ENCODE results near the gene TDRD10.
"Not testable (repeated sequence)": the region's sequence is repeated elsewhere in the genome, so short reads cannot be mapped to it uniquely, and the experiment has no call there.

Gene TDRD10

DNA sequence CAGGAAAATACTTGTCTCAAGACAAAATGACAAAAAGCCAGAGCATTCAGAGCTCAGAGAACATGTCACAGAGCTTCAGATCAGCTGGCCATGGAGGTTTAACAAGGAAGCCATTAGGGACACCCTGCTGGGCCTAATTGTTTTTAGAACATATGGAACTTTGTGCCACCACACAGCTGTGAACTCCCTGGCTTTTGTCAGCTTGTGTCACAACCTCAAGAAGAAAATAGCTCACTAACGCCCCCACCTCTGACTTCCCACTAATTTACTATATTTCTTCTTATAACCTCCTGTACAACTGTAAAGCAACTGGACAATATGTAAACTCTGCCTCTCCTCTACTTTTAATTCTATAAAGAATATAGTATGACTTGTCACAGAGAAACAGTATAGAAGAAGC lies 21.0 kb upstream of the TDRD10 start:
- no peak for DNase-seq

DNA sequence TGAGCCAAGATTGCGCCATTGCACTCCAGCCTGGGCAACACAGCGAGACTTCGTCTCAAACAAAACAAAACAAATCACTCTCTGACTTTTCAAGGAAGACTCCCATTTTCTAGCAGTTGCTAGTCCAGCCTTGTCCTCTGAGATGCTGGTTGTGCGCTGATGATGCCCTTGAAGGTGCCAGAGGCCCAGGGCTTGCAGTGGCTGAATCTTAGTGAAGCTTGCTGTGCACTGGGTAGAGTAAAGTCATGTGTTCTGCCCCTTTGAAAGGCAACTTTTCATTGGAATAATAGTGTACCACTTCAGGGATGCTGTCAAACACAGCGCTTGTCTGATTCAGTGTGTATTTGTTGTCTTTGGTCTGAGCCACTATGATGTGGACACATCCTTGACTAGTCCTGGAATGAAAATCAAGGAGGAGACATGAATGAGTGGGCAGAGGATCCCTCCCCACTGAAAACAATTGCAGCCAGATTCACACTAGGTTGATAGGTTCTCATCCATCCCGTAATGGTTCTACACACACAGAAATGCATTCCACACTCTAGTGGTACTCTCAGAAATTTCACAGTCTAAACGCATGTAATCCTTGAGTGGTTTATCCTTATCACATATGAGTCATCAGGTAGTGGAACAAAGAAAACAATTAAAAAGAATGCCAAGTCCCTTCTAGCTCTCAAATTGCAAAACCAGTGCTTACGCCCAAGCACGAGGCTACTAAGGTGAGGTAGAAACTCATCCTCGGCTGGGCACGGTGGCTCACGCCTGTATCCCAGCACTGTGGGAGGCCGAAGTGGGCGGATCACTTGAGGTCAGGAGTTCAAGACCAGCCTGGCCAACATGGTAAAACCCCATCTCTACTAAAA lies 17.8 kb upstream of the TDRD10 start:
- no peak for DNase-seq

GRCh38 chr1:154485106-154485505 lies 16.9 kb upstream of the TDRD10 start:
- DNase-seq: no peak

- DNase-seq: no peak
Observed at GRCh38 chr1:154485910-154486496, 16.0 kb upstream of the TDRD10 start.

DNA sequence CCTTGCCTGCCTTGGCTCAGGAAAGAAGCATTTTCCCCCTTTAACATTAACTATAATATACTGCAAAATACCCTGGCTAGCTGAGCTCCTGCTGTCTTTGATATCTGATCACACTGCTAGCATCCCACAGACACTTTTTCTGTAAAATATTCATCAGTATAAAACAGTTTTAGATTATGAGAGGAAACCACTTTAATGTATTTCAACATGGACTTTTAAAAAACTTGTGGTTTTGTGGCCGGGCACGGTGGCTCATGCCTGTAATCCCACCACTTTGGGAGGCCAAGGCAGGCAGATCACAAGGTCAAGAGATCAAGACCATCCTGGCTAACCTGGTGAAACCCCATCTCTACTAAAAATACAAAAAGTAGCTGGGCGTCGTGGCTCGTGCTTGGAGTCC lies 15.3 kb upstream of the TDRD10 start:
- DNase-seq: not testable (repeated sequence)

- DNase-seq: no peak
Observed at GRCh38 chr1:154488922-154489321, 13.1 kb upstream of the TDRD10 start.

- DNase-seq: no peak
Observed at GRCh38 chr1:154489695-154490274, 12.2 kb upstream of the TDRD10 start.

GRCh38 chr1:154490317-154490716 lies 11.7 kb upstream of the TDRD10 start:
- no peak for DNase-seq

GRCh38 chr1:154492115-154492514 lies 9.9 kb upstream of the TDRD10 start:
- no peak for DNase-seq

DNA sequence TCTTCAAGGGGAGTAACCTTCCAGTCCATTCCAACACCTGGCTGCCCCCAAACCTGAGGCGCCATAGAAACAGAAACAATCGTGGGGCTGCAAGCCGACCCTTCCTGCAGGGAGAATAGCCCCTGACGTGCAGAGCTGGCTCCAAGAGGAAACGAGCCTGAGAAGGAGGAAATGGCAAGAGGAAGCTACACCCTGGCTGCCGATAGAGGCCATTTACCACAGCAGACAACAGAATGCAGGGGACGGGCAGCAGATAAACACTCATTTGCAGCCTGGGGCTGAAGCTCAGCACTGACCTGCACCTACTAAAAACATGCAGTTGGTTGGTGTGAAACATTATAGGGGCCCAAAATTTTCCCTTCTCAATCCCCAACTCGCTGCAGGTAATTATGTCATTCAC lies 8.7 kb upstream of the TDRD10 start:
- DNase-seq: no peak

GRCh38 chr1:154495496-154496273 lies 6.3 kb upstream of the TDRD10 start:
- no peak for DNase-seq

- DNase-seq: no peak
Observed at GRCh38 chr1:154496383-154496782, 5.6 kb upstream of the TDRD10 start.

DNA sequence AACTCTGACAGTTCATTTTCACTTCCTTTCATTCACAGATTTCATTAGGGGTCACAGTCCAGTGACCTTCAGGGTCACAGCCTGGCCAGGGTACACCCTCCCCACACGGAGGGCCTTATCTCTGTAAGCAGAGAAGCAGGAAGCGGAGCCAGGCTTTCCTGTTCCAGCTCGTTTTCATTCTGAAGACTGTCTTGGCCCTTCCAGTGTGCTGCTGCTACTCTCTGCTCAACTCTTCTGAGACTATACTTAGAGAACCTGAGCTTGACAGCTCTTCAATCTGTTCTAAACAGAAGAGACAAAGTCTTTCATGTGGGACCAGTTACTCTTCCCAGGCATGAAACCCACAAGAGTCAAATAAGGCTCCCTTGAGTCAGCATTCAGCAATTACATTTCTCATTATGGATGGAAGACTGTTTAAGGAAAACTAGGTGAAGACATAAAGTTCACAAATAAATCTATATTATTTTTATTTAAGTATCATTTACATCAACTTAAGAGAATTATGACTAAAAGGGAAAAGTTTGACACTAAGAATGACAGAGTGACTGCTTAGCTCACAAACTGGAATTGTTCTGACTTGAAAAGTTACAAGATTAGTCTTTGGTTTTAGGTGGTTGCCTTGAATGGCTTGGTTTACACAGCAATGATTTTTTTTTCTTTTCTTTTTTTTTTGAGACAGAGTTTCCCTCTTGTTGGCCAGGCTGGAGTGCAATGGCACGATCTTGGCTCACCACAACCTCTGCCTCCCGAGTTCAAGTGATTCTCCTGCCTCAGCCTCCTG lies 4.8 kb upstream of the TDRD10 start:
- no peak for DNase-seq

GRCh38 chr1:154499446-154499845 lies 2.6 kb upstream of the TDRD10 start:
- DNase-seq: no peak

- no peak for DNase-seq
Observed at GRCh38 chr1:154500533-154500932, 1.5 kb upstream of the TDRD10 start.

GRCh38 chr1:154501423-154502065 lies 475 bp upstream of the TDRD10 start:
- DNase-seq: no peak

- no peak for DNase-seq
Observed at GRCh38 chr1:154502744-154503115, 711 bp downstream of the TDRD10 start.

GRCh38 chr1:154503898-154504297 lies 1.9 kb downstream of the TDRD10 start:
- no peak for DNase-seq

DNA sequence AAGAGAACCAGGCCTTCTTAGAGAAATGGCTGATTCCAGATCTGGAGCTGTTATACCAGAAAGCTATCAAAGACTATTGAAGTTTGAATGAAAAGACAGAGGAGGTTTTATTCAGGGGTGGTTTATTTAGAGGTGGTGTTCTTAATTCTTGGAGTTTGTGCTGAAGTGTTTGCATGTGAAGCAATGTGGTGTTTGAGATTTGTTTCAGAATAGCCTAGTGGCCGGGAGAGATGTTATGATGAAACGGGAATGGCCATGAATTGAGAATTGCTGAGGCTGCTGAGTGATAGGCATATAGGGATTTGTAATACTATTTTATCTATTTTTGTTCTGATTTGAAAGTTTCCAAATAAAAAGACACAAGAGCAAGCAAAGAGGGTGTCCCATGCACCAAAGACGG lies 10.7 kb downstream of the TDRD10 start:
- DNase-seq: no peak

DNA sequence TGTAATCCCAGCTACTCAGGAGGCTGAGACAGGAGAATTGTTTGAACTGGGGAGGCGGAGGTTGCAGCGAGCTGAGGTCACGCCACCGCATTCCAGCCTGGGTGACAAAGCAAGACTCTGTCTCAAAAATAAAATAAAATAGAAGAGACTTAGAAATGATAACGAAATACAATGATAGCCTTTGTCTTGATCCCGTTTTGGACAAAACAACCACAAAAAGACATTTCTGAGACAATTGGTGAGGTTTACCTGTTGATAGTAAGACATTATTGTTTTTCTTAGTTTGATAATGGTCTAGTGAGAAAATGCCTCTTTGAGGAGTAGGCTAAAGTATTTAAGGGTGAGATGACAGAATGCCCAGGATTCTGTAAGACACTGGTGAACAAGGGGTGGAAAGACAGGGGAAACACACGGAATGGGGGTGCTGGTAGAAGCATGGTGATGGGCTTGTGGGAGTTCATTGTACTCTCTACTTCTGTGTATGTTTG lies 12.1 kb downstream of the TDRD10 start:
- no peak for DNase-seq

DNA sequence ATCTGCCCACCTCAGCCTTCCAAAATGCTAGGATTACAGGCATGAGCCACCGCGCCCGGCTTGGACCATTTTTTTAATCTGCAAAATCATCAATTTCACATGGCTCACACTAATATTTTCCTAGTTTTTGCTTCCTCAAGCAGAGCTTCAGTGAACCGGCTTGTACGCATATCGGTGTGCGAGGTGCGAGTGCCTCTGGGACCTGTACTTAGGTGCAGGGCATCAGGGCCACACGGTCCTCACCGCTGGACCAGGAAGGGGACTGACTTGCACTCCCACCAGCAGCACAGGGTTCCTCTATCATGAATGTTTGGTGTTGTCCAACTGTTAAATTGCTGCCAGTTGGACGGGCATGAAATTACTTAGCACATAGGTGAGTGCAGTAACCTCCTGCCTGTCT lies 15.6 kb downstream of the TDRD10 start:
- DNase-seq: no peak

DNA sequence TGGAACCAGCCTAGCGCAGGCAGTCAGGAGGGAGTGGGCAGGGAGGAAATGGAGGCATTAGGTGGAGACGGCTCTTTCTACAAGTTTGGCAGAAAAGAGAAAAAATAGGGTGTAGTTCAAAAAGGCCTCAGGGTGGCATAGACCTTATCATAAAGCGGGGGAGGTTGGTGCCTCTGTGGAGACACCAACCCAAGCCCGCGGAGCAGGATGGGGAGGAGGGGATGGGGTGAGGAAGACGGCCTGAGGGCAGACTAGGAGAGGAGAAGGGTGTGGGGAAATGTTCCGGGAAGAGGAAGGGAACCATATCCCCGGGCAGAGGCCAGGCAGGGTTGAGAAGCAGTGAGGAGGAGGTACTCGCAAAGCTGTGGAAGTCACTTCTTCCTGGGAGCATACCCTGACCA lies 17.6 kb downstream of the TDRD10 start:
- DNase-seq: no peak
